Measurements from ENCODE around the gene PDIA2. TPM values are rescaled to one million over a fixed set of nuclear protein-coding genes. Genes with fewer than 3 reads are reported as not detected.

The PDIA2 gene
- polyA plus RNA-seq, 1 of the 3 experiments (the other 2 are of a cell fraction) = 1.7 TPM

GRCh38 chr16:311725-312124 is 28.8 kb downstream of the PDIA2 start:
- H2AFZ ChIP-seq (ENCODE audit: low read depth) = no peak overlapping the region
- no peak overlapping the region for H3K4me3 ChIP-seq (ENCODE audit: low read depth in 2 of 2, low read length in 1 of 2)
- 94% methylated on average over 15 of the region's 15 CpGs for WGBS (ENCODE audit: low lambda C conversion rate)
- H3K79me2 ChIP-seq (ENCODE audit: insufficient read depth) = peaks cover 16% of the 10 kb centered on the region
- H3K4me1 ChIP-seq (ENCODE audit: control insufficient read depth in 1 of 2, insufficient read depth in 2 of 2, low read depth in 1 of 2, low read length in 1 of 2) = peaks cover 0 to 10% of the 10 kb centered on the region in 2 experiments; a peak in 1 of 4 replicates
- POLR2A ChIA-PET = no interaction called here
- no peak overlapping the region for H3K27ac ChIP-seq (ENCODE audit: low read depth in 2 of 2, low read length in 1 of 2)
- no peaks in the 10 kb centered on the region for H3K9me2 ChIP-seq
- no peak overlapping the region for H3K4me2 ChIP-seq
- TF ChIP-seq MEF2A (IDR thresholded peaks at IDR 0.05; ENCODE audit: borderline replicate concordance, low read depth) (no peak), IRF3 (IDR thresholded peaks at IDR 0.05; ENCODE audit: low read depth, low read length) (no peak), JUND (IDR thresholded peaks at IDR 0.05) (no peak), FOSL2 (IDR thresholded peaks at IDR 0.05; ENCODE audit: borderline replicate concordance, low read depth) (no peak), POLR2AphosphoS5 (IDR thresholded peaks at IDR 0.05; ENCODE audit: low read depth, low read length) (no peak), SMC3 (IDR thresholded peaks at IDR 0.05; ENCODE audit: low read depth, low read length) (no peak), MXI1 (IDR thresholded peaks at IDR 0.05; ENCODE audit: low read depth, low read length) (no peak), NRF1 (IDR thresholded peaks at IDR 0.05; ENCODE audit: low read depth, low read length) (no peak), RCOR1 (IDR thresholded peaks at IDR 0.05; ENCODE audit: low read length) (no peak), GATA2 (CRISPR knock-in tag; IDR thresholded peaks at IDR 0.05) (no peak), REST (IDR thresholded peaks at IDR 0.05; ENCODE audit: low read depth, low read length) (no peak), RXRA (IDR thresholded peaks at IDR 0.05; ENCODE audit: borderline replicate concordance, low read depth) (no peak), RFX5 (IDR thresholded peaks at IDR 0.05; ENCODE audit: low read length) (no peak), ELF1 (IDR thresholded peaks at IDR 0.05) (no peak), NFIC (IDR thresholded peaks at IDR 0.05; ENCODE audit: borderline replicate concordance) (no peak)
- TF ChIP-seq, protein P1, sequence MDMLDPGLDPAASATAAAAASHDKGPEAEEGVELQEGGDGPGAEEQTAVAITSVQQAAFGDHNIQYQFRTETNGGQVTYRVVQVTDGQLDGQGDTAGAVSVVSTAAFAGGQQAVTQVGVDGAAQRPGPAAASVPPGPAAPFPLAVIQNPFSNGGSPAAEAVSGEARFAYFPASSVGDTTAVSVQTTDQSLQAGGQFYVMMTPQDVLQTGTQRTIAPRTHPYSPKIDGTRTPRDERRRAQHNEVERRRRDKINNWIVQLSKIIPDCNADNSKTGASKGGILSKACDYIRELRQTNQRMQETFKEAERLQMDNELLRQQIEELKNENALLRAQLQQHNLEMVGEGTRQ (IDR thresholded peaks at IDR 0.05; ENCODE audit: borderline replicate concordance, low read depth, low read length) = no peak
- peaks cover 0 to 40% of the 10 kb centered on the region in 2 experiments for H3K36me3 ChIP-seq (replicated peaks in 1 of 2; ENCODE audit: control insufficient read depth in 1 of 2, insufficient read depth in 2 of 2, low read length in 1 of 2)
- H3K9me3 ChIP-seq = no peaks in the 10 kb centered on the region
- CTCF ChIA-PET = interaction anchor here (1.0 kb wide), 1 partner anchor 131 kb away, joined by 4 read pairs; the partner anchor contains the start of gene HBQ1
- H3K9ac ChIP-seq = no peak overlapping the region
- H3F3A ChIP-seq (replicated peaks; ENCODE audit: insufficient read depth) = no peaks in the 10 kb centered on the region
- no peaks in the 10 kb centered on the region for H3K27me3 ChIP-seq (ENCODE audit: insufficient read depth)
- no peak for DNase-seq
- peaks cover 10% of the 10 kb centered on the region for H4K20me1 ChIP-seq (ENCODE audit: insufficient read depth)
